GM23248 (cell line): ENCODE results near the gene ERLEC1. TPM values are rescaled to one million over a fixed set of nuclear protein-coding genes. Genes with fewer than 3 reads are reported as not detected.
"Not testable (repeated sequence)": the region's sequence is repeated elsewhere in the genome, so short reads cannot be mapped to it uniquely, and the experiment has no call there.

Experiments
- DNase-seq: peaks from one replicate; pipeline ENCODE4 v3.0.0-alpha.2; 2015
- H2AFZ ChIP-seq: fragments of 200-600 bp; sonication (generic); 2 replicates; pipeline ENCODE4 v1.6.1; 2016; ENCODE audit warnings: antibody characterized with exemption
- H3F3A ChIP-seq: fragments of 200-600 bp; sonication (generic); 2 replicates; pipeline ENCODE4 v1.6.1; 2016; ENCODE audit warnings: mild to moderate bottlenecking, antibody characterized with exemption, mixed run types; ENCODE audit not compliant: insufficient read depth
- H3K27ac ChIP-seq: fragments of 200-600 bp; sonication (generic); 2 replicates; pipeline ENCODE4 v1.5.1; 2016; ENCODE audit warnings: mild to moderate bottlenecking
- H3K27me3 ChIP-seq: fragments of 200-600 bp; sonication (generic); replicated peaks from 2 replicates; pipeline ENCODE4 v1.6.1; 2016; ENCODE audit warnings: mild to moderate bottlenecking; ENCODE audit not compliant: insufficient read depth
- H3K36me3 ChIP-seq: fragments of 200-600 bp; sonication (generic); 2 replicates; pipeline ENCODE4 v1.6.1; 2016; ENCODE audit warnings: low read depth, mild to moderate bottlenecking
- H3K4me1 ChIP-seq: fragments of 200-600 bp; sonication (generic); 2 replicates; pipeline ENCODE4 v1.6.1; 2016; ENCODE audit warnings: mild to moderate bottlenecking; ENCODE audit not compliant: insufficient read depth
- H3K4me2 ChIP-seq: fragments of 200-600 bp; sonication (generic); one replicate; pipeline ENCODE4 v1.6.1; 2016; ENCODE audit warnings: mild to moderate bottlenecking; ENCODE audit not compliant: unreplicated experiment
- H3K4me3 ChIP-seq: fragments of 200-600 bp; sonication (generic); 2 replicates; pipeline ENCODE4 v1.5.1; 2016; ENCODE audit warnings: mild to moderate bottlenecking
- H3K79me2 ChIP-seq: fragments of 200-600 bp; sonication (generic); 2 replicates; pipeline ENCODE4 v1.6.1; 2016; ENCODE audit warnings: mild to moderate bottlenecking; ENCODE audit not compliant: insufficient read depth
- H3K9ac ChIP-seq: fragments of 200-600 bp; sonication (generic); 2 replicates; pipeline ENCODE4 v1.6.1; 2016; ENCODE audit warnings: mild to moderate bottlenecking
- H3K9me2 ChIP-seq: fragments of 200-600 bp; sonication (generic); 2 replicates; pipeline ENCODE4 v1.6.1; 2016; ENCODE audit warnings: mixed run types, mild to moderate bottlenecking, moderate library complexity; ENCODE audit not compliant: insufficient read depth
- H3K9me3 ChIP-seq: fragments of 200-600 bp; sonication (generic); one replicate; pipeline ENCODE4 v1.6.1; 2017; ENCODE audit warnings: low read depth
- H4K20me1 ChIP-seq: fragments of 200-600 bp; sonication (generic); 2 replicates; pipeline ENCODE4 v1.6.0; 2016; ENCODE audit not compliant: insufficient read depth
- EZH2 ChIP-seq: fragments of 200-600 bp; sonication (generic); IDR thresholded peaks from 2 replicates; pipeline ENCODE4 v1.6.1; 2018; ENCODE audit warnings: antibody characterized with exemption, mild to moderate bottlenecking; ENCODE audit not compliant: insufficient read depth, poor library complexity, severe bottlenecking
- EZH2phosphoT487 ChIP-seq: fragments of 200-600 bp; sonication (generic); IDR thresholded peaks from 2 replicates; pipeline ENCODE4 v1.6.1; 2018; ENCODE audit warnings: antibody characterized with exemption, moderate library complexity, mild to moderate bottlenecking, low read depth; ENCODE audit not compliant: insufficient read depth
- WGBS, 2 experiments: methylation state at CpG; one replicate each; pipeline ENCODE4 v1.1.6; 2015 to 2017; ENCODE audit warnings: low lambda C conversion rate in 2 of 2, low coverage in 1 of 2; ENCODE audit errors: missing lambda C conversion rate in 2 of 2; 5-methylcytosine and 5-hydroxymethylcytosine counted together
- in situ Hi-C: fragments of 300-500 bp; cut with MboI; formaldehyde crosslinking; loops from 2 replicates; pipeline ENCODE4 v1.15.0; 2020
- polyA plus RNA-seq: library from polyadenylated mRNA; unstranded; fragments of >200 nt; fragmentation: Nextera tagmentation; extraction: Ambion mirVana; gene quantifications from 2 replicates; pipeline ENCODE4 v1.2.1, GENCODE V29; 2016
- total RNA-seq: library from RNA; depleted of rRNA; stranded (reverse); fragments of >200 nt; shearing (Covaris generic); gene quantifications from 2 replicates; pipeline ENCODE4 v1.2.3, GENCODE V29; 2014

The ERLEC1 gene
- total and polyA plus RNA-seq, 2 experiments from 2014 or later = 107 to 110 TPM

DNA sequence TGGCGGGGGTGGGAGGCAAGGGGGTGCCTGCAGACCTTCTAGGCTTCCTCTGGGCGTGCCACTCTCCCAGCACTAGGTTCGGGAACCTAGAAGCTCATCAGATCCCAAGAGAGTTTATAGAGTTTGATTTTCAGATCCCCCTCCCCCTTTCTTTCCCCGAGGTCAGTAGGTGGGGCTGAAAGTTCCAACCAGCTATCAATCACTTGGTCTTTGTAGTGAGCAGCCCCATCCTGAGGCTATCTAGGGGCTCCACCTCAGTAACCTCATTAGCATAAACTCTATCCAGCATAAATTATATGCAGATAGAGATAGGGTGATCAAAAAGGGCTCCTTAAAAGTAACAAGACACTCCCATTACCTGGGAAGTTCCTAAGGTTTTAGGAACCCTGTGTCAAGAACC lies 32.8 kb downstream of the ERLEC1 start:
- H4K20me1 ChIP-seq = no peaks in the 10 kb centered on the region
- no peaks in the 10 kb centered on the region for H3K9me3 ChIP-seq
- in situ Hi-C loops = no loop called here
- H3K27me3 ChIP-seq = no peaks in the 10 kb centered on the region
- no peak for DNase-seq
- no peak overlapping the region for H3K9ac ChIP-seq
- H3K4me2 ChIP-seq = no peak overlapping the region
- no peak overlapping the region for H3K4me3 ChIP-seq
- TF ChIP-seq EZH2phosphoT487 (no peak), EZH2 (no peak)
- H2AFZ ChIP-seq = no peak overlapping the region
- H3K27ac ChIP-seq = no peak overlapping the region
- no peaks in the 10 kb centered on the region for H3F3A ChIP-seq
- WGBS, 2 experiments = 86 to 88% methylated on average over 4 of the region's 4 CpGs
- no peaks in the 10 kb centered on the region for H3K4me1 ChIP-seq
- no peaks in the 10 kb centered on the region for H3K9me2 ChIP-seq
- H3K79me2 ChIP-seq = no peaks in the 10 kb centered on the region
- peaks cover 30% of the 10 kb centered on the region for H3K36me3 ChIP-seq

DNA sequence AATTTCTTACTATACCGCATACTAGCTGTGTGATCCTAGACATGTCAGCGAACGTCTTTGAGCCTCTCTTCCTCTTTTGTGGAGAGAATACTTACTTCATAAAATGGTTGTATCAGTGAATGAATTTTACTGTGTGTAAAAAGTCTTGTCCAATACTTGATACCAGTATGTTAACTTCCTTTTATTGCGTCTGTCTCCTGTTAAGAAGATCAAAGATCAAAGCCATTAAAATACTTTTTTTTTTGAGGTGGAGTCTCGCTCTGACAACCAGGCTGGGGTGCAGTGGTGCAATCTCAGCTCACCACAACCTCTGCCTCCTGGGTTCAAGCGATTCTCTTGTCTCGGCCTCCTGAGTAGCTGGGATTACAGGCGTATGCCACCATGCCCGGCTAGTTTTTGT lies 33.2 kb downstream of the ERLEC1 start:
- H3K36me3 ChIP-seq = peaks cover 30% of the 10 kb centered on the region
- H4K20me1 ChIP-seq = no peaks in the 10 kb centered on the region
- H3K27ac ChIP-seq = no peak overlapping the region
- WGBS, 2 experiments = 90 to 96% methylated on average over 9 of the region's 9 CpGs
- H3K9me2 ChIP-seq = no peaks in the 10 kb centered on the region
- no peak overlapping the region for H3K9ac ChIP-seq
- H3K4me2 ChIP-seq = no peak overlapping the region
- H3K4me3 ChIP-seq = no peak overlapping the region
- H3F3A ChIP-seq = no peaks in the 10 kb centered on the region
- no peak overlapping the region for H2AFZ ChIP-seq
- in situ Hi-C loops = no loop called here
- no peak for DNase-seq
- H3K27me3 ChIP-seq = no peaks in the 10 kb centered on the region
- H3K79me2 ChIP-seq = no peaks in the 10 kb centered on the region
- H3K4me1 ChIP-seq = no peaks in the 10 kb centered on the region
- TF ChIP-seq EZH2phosphoT487 (no peak), EZH2 (no peak)
- H3K9me3 ChIP-seq = no peaks in the 10 kb centered on the region

DNA sequence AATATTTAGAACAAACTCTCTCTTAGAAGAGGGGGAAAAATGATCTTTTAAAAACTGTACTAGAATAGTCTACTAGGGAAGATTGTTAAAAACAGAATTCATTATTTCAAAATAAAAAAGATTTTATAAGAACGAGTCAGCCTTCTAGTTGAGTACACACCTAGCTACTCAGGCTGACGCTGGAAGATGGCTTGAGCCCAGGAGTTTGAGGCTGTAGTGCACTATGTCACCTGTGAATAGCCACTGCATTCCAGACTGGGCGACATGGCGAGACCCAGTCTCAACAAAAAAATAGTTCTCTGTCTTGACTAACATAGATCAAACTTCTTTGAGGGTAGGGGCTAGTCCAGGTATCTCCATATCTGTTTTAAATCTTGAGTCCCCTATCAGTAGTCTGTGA lies 33.9 kb downstream of the ERLEC1 start:
- Histone ChIP-seq H2AFZ (no peak overlapping the region), H3K79me2 (no peaks in the 10 kb centered on the region), H3K4me3 (no peak overlapping the region), H3K36me3 (peaks cover 23% of the 10 kb centered on the region), H3K4me1 (no peaks in the 10 kb centered on the region), H4K20me1 (no peaks in the 10 kb centered on the region), H3K9me2 (no peaks in the 10 kb centered on the region), H3K27me3 (no peaks in the 10 kb centered on the region), H3K9ac (no peak overlapping the region), H3K27ac (no peak overlapping the region), H3K9me3 (no peaks in the 10 kb centered on the region), H3K4me2 (no peak overlapping the region), H3F3A (0 out of 2 replicates have a peak, but pooled peaks cover under 1% of the 10 kb centered on the region)
- DNase-seq = no peak
- 78 to 86% methylated on average over 4 of the region's 4 CpGs for WGBS, 2 experiments
- TF ChIP-seq EZH2 = no peak
- TF ChIP-seq EZH2phosphoT487 = no peak
- in situ Hi-C loops = no loop called here

DNA sequence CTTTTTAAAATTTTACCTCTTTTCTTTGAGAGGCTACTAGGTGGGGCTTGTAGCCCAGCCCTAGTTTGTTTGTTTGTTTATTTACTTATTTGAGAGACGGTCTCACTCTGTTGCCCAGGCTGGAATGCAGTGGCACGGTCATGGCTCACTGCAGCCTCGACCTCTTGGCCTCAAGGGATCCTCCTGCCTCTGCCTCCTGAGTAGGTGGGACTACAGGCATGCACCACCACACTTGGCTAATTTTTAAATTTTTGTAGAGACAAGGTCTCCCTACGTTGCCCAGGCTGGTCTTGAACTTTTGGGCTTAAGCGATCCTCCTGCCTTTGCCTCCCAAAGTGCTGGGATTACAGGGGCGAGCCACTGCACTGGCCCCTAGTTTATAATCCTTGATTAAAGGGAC lies 35.0 kb downstream of the ERLEC1 start:
- H3K36me3 ChIP-seq = peaks cover 22% of the 10 kb centered on the region
- no peaks in the 10 kb centered on the region for H4K20me1 ChIP-seq
- in situ Hi-C loops = no loop called here
- H3K4me3 ChIP-seq = no peak overlapping the region
- H2AFZ ChIP-seq = no peak overlapping the region
- H3K27ac ChIP-seq = no peak overlapping the region
- WGBS, 2 experiments = 97 to 99% methylated on average over 6 of the region's 6 CpGs
- H3K4me2 ChIP-seq = no peak overlapping the region
- no peaks in the 10 kb centered on the region for H3K9me2 ChIP-seq
- H3K9me3 ChIP-seq = no peaks in the 10 kb centered on the region
- TF ChIP-seq EZH2 (no peak), EZH2phosphoT487 (no peak)
- H3K9ac ChIP-seq = no peak overlapping the region
- no peaks in the 10 kb centered on the region for H3K27me3 ChIP-seq
- peaks cover 10% of the 10 kb centered on the region; the same call in 1 of the 2 replicates for H3F3A ChIP-seq
- DNase-seq = no peak
- H3K79me2 ChIP-seq = no peaks in the 10 kb centered on the region
- H3K4me1 ChIP-seq = no peaks in the 10 kb centered on the region

DNA sequence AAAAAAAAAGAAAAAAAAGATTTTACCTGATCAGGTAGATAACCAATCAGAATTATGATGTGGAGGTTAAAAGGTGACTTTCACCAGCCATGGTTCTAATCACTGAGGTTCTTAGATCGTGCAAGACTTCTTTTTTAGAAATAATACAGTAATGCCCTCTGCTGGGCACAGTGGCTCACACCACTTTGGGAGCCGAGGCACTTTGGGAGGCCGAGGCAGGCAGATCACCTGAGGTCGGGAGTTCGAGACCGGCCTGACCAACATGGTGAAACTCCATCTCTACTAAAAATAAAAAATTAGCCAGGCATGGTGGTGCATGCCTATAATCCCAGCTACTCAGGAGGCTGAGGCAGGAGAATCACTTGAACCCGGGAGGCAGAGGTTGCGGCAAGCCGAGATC lies 36.8 kb downstream of the ERLEC1 start:
- H3F3A ChIP-seq = peaks cover 10% of the 10 kb centered on the region; the same call in 1 of the 2 replicates
- DNase-seq, H3K4me1 ChIP-seq, H3K36me3 ChIP-seq, H3K4me3 ChIP-seq, in situ Hi-C loops, H4K20me1 ChIP-seq, H3K27me3 ChIP-seq, H3K9ac ChIP-seq, H2AFZ ChIP-seq, H3K79me2 ChIP-seq, H3K9me2 ChIP-seq, H3K27ac ChIP-seq, H3K9me3 ChIP-seq, H3K4me2 ChIP-seq: not testable (repeated sequence)
- WGBS, 2 experiments = 92 to 94% methylated on average over 9 of the region's 9 CpGs
